GM21723 (cell line): ENCODE results near the gene STMN1.

Source experiments
- ATAC-seq: cut with Tn5 transposase; IDR thresholded peaks from one replicate; pipeline ENCODE4 v1.9.1; 2021; ENCODE audit warnings: mild to moderate bottlenecking, moderate library complexity; ENCODE audit not compliant: unreplicated experiment

The STMN1 gene

DNA sequence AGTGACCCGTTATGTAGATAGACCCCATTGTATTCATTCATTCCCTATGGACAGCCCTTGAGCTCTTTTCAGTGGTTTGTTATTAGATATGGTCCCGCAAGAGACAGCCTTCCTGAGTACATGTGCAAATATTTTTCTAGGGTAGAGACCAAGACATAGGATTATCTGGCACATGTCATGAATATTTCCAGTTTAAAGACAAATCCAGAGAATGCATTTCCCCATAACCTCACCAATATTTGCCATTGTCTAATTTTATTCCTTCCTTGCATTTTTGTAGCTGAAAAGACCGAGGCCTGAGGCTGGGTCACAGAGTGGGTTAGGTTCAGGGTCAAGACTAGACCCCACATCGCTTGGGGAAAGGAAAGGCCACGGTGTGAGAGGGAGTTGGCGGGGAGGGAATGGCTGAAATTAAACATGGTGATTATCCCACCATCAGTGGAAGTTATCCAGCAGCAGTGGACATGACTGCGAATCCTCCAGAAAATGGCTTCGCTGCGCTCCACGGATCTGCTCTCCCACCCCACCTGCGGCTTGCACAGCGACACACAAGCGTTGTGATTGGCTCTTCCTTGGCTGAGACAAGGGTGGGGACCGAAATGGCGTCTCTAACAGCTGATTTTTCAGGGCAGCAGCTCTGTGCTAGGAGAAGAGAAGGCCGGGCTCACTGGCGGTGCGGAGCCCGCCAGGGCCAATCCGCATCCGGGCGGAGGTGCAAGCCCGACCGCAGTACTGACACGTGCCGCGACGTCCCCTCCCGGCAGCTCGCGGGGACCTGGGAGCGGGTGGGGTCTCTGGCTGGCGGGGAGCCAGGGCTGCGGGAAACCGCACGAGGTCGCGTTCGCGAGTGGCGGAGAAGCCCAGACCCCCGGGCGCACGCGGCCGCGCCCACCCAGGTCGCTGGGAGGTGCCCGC, 16.1 kb upstream of the STMN1 start:
- ATAC-seq, result no peak

DNA sequence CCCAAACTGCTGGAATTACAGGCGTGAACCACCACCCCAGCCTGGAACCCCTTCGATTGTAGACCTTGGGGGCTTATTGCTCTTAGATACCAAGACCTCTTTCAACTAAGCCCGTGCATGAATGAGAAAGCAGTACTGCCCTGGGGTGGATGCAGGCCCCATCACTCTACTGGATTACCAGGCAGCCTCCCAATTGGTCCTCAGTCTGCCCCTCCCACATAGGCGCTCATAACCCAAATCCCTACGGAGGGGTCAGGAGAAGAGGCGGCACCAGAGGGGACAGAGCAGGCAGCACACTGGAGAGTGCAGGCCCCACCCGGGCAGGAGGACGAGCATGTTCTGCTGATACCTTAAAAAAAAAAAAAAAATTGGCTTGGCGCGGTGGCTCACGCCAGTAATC, 12.4 kb upstream of the STMN1 start:
- no peak for ATAC-seq

- ATAC-seq, result no peak
These were observed 11.8 kb upstream of the STMN1 start for GRCh38 chr1:25917996-25918395.

- ATAC-seq, result no peak
These were observed 10.2 kb upstream of the STMN1 start for GRCh38 chr1:25916460-25916859.

DNA sequence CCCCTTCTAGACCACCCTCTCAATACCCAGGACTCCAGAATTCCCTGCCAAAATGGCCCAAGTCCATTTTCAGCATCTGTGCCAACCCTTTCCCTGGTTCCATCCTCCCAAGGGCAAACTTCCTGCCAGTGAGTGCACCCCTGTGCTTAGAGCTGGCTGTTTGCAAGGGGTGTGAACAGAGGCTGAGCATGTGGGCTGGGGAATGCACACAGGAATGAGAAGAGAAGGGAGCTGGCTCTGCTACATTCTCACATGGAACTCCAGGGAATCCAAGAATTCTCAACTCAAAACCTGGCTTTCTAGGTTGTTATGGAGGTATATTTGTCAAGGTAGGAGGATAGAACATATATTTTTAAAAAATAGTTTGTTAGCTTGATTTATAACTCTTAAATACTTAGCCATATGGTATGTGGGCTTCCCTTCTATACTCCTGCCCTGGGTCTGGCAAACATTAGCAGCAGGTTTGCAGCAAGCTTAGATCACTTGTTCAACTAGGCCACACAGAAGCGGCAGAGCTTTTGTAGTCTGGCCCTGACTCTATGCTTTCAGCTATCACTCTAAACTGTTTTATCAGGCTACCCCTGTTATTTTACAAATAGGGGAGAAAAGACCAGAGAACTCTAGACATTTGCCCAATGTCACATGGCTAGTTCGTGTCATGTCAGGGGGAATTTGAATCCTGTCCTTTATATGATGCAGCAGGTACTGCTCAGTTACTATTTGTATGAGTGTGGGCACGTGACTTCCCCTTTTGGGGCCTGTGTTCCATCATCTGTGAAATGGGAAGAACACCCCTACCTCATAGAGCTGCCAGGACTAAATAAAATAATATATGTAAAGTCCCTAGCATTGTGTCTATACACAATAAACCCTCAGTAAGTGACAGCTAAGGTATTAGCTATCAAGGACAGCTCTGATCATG, 8.1 kb upstream of the STMN1 start:
- no peak for ATAC-seq

GRCh38 chr1:25913206-25913605, 7.0 kb upstream of the STMN1 start:
- ATAC-seq, result no peak

DNA sequence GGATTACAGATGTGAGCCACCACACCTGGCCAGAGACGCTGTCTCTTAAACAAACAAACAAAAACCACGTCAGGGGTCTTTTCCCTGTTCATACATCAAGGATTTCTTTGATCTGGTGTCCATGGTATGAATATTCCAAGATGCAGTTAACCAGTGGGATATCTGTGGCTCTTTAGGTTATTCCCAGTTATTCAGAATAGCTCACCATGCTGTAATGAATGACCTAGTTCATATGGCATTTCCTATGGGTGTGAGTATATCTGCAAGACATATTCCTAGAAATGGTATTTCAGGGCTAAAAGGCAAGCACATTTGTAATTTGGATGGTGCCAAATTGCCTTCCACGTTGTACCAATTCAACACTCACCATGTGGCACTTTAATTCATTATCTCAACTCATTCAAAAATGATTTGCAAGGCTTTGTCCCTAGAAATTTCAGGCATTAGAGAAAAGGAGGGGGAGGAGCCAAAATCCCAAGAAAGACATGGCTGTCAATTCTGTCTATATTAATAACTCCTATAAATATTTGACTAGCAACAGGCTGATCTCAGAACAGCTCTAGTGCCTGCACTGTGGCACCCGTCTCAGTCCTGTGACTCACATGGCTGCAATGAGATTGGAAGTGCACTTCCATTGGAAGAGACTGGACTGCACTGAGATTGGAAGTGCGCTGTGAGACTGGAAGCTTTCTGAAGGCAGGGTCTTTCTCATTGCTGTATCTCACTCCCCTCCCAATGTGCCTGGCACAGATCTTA, 6.0 kb upstream of the STMN1 start:
- no peak for ATAC-seq

DNA sequence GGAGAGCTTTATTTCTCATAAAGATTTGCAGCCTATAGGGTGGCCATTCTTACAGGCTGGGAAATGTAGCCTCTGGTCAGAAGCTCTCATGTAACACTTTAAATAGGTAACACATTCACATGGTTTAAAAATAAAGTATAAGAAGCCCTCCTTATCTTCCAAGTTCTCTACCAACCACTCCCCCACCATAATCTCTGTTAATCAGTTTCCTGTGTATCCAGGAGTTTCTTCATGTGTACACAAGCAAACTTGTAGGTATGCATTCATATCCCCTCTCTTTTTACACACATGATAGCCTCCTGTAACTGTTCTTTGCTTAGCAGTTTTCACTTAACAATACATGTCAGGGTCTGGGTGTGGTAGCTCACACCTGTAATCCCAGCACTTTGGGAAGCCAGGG, 4.9 kb upstream of the STMN1 start:
- ATAC-seq, result no peak

- no peak for ATAC-seq
These were observed 2.8 kb upstream of the STMN1 start for GRCh38 chr1:25909040-25909439.

DNA sequence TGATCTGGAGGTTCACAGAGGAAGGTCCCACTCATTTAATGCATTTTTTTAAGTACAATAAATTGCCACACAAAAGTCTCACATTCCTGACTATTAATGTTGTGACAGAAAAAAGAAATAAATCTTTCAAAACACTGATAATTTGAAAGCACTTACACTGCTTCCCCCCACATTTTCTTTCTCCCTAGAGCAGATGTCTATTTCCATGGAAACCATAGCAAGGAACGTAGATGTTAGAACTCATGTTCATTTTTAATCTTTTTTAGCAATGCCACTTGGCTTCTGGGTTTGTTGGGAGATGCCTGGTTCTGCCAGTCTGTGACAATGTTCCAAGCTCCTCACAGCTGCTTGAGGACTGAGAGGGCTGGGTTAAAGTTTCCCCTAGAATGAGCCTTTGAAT, 1.9 kb upstream of the STMN1 start:
- ATAC-seq, result no peak

DNA sequence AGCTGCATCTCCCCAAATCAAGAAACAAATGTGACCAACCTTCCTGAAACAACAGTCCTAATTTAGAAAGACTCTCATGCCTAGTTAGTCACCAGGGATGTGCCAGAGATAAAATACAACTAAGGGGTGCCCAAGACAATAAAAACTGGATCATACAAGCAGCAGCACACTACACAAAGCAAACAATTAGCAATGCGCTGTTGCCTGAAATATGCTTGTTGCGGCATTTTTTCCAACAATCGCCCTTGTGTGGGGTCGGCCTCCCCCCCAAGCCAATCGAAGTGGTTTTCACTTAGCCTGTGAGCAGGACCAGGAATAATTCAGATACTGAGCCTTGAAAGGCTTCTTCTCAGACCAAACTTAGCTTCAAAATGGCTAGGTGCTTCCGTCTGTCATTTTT, 1.4 kb upstream of the STMN1 start:
- no peak for ATAC-seq

DNA sequence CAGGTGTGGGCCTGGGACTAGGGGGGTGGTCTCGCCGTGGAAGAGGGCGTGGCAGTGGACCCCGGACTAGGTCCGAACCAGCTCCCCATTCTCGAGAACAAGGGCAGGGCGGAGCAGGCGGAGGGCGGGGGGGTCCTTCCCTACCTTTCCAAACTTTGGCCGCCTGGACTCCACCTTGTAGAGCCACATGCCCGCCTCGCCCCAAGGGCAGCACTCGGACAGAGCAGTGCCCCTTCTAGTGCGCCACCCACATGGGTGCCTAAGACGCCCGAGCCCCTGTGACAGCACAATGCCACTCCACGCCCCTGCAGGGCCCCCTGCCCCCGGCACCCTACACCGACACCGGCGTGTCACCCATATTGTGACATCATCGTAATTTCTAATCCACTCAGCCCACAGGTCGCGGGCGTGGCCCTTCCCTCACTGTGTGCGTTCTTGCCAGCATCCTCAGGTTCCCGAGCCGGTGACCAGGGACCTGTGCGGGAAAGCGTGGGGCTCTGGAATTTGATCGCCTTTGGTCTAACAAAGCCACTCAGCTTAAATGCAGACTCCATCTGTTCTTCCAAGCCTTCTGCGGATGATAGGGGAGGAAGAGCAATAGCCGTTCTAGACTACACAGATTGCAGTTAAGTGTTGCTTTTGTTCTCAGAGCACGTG, 553 bp upstream of the STMN1 start:
- ATAC-seq, result no peak

DNA sequence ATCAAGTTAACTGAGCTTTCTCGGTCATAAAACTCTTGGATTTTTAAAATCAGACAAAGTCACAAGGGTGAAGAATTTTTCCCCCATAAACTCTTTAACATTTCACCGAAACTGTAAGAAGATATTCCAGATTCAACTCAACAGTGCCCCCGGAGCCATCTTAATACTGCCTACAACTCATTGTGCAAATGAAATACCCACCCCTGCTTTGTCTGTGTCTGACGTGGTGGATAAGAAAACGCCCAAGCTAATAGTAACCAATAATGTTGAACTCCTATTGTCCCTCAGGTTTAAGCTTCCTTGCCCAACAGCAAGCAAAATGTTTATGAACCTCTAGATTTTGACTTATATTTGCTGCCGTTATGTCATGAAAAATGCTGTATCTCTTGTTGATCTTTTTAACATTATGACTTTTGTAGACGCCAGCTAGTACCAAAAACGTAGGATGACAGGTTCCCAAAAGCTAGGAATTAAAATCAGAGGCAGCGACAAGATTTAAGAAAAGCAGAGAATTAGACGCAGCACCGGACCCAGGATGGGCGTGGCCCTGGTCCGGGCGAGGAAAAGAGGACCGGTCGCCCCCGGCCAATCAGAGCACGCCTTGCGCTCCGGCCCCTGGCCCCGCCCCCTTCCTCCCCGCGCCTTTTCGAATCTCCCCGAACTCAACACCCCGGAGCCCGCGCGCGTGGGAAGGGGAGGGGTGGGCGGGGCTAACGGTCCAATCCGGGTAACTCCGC, 1.1 kb downstream of the STMN1 start:
- peak; percentile 81 for ATAC-seq

DNA sequence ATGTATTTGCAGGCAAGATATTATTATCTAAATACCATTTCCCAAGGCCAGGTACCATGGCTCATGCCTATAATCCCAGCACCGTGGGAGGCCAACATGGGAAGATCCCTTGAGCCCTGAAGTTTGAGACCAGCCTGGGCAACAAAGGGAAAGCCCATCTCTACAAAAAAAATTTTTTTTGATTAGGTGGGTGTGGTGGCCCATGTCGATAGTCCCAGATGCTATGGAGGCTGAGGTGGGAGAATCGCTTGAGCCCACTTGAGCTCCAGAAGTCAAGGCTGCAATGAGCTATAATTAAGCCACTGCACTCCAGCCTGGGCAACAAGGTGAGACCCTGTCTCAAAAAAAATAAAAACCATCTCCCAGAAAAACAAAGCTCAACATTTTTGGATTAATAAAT, 2.2 kb downstream of the STMN1 start:
- no peak for ATAC-seq

DNA sequence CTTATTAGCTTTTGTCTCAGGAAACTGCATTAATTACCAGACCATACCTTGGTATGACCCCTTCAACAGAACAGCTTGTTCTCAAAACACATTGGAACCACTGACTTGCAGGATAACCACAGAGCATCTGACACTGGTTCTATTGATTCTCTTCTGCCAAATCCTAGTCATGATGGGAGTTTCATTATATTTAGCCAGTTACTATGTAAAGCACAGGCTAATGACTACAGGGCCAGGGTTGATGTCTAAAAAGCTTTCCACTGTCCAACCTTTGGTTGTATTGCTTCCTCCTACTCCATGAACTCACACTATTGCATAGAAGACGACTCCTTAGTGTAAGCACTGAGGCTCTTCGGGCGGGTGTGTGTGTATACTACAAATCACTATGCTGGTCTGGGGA, 3.8 kb downstream of the STMN1 start:
- ATAC-seq, result no peak

DNA sequence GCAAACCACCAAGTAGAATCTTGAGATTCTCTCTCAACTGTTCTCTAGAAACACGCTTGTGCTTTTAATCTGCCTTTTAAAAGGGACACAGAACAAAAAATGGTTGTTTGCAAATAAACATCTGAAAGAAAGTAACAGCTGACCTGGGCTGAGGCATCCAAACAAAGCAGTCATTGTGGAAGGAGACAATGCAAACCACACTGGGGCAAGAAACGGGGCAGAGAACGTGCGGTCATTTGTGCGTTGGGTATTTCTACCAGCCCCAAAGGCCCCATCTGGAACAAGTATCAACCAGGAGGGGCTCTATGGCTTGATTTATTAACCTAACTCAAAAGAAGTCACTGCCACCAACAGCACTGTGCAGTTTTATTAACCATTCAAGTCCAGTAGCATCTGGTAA, 6.0 kb downstream of the STMN1 start:
- no peak for ATAC-seq

GRCh38 chr1:25899792-25900191, 6.4 kb downstream of the STMN1 start:
- ATAC-seq, result no peak

DNA sequence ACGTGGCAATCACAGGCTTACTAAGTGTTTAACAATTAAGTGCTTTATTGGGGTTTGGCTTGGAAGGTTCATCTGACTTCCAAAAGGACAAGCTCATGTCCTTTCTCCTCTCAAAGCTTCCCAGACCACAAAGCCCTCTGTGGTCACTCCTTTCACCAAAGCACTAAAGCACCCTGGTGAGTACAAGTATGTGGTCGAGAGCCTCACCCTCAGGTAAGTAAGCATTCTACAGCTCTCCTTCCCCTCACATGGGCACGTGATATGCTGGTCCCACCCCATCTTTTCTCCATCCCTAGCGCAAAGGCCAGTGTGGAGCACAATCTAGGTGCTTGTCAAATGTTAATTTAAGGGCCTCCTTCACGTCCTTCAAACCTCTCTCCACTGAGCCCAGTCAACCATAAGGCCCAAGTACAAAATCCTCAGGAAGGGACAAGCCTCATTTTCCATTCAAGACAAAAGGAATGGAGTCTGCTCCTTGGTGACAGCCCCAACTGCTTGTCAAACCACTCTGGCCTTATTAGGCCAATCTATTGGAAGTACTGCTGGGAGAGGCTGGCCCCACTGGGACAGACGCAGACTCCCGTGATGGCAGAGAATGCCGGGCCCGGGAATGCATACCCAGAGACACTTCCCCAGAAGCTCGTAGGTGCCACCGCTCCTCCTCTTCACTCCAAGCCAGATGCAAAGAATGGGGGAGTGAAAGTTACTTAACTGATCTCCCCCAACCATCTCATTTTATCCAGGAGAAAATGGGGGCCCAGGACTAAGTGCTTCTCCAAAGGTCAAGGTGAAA, 7.8 kb downstream of the STMN1 start:
- ATAC-seq, result no peak

DNA sequence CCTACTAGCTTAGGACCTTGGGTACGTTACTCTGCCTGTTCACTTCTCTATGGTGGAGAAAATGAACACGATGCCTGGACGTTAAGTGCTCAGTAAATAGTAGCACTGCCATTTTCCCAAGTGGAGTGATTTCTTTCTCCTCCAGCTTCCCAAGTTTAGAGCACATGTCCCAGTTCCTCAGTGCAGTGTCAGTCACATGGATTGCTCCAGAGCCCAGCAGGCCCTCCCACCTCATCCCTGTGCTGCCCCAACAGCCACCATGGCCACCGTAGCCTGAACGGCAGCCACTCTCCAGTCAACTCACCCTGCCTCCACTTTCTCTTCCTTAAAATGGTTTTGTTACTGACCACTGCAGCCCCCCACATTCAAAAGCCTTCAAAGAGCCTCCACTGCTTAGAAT, 8.5 kb downstream of the STMN1 start:
- ATAC-seq, result no peak
